ENCODE results near the gene NISCH.

NISCH gene

GRCh38 chr3:52441772-52442332, 13.6 kb upstream of the NISCH start:
- Histone ChIP-seq H3K36me3 (ENCODE audit: control insufficient read depth, insufficient read depth, low read length) (no peaks in the 10 kb centered on the region), H3K4me3 (ENCODE audit: low read length) (no peak overlapping the region), H3K4me1 (ENCODE audit: control insufficient read depth, insufficient read depth, low read length) (peaks cover 4% of the 10 kb centered on the region), H3K27me3 (ENCODE audit: control insufficient read depth, insufficient read depth, low read length) (no peaks in the 10 kb centered on the region), H3K27ac (ENCODE audit: low read length) (no peak overlapping the region), H3K9me3 (ENCODE audit: control insufficient read depth, insufficient read depth, low read length) (no peaks in the 10 kb centered on the region)
- no peak for DNase-seq (ENCODE audit: low read depth, low spot score)
- WGBS (ENCODE audit: insufficient coverage, insufficient read length) = no CpG with 5 or more reads among the region's 18 CpGs

GRCh38 chr3:52442409-52443267, 12.8 kb upstream of the NISCH start:
- no CpG with 5 or more reads among the region's 16 CpGs for WGBS (ENCODE audit: insufficient coverage, insufficient read length)
- H3K4me3 ChIP-seq (ENCODE audit: low read length) = no peak overlapping the region
- H3K27me3 ChIP-seq (ENCODE audit: control insufficient read depth, insufficient read depth, low read length) = no peaks in the 10 kb centered on the region
- H3K36me3 ChIP-seq (ENCODE audit: control insufficient read depth, insufficient read depth, low read length) = no peaks in the 10 kb centered on the region
- H3K4me1 ChIP-seq (ENCODE audit: control insufficient read depth, insufficient read depth, low read length) = peaks cover 4% of the 10 kb centered on the region
- no peaks in the 10 kb centered on the region for H3K9me3 ChIP-seq (ENCODE audit: control insufficient read depth, insufficient read depth, low read length)
- DNase-seq (ENCODE audit: low read depth, low spot score) = no peak
- H3K27ac ChIP-seq (ENCODE audit: low read length) = no peak overlapping the region

- peaks cover 4% of the 10 kb centered on the region for H3K4me1 ChIP-seq (ENCODE audit: control insufficient read depth, insufficient read depth, low read length)
- no peaks in the 10 kb centered on the region for H3K36me3 ChIP-seq (ENCODE audit: control insufficient read depth, insufficient read depth, low read length)
- H3K27ac ChIP-seq (ENCODE audit: low read length) = no peak overlapping the region
- no CpG with 5 or more reads among the region's 8 CpGs for WGBS (ENCODE audit: insufficient coverage, insufficient read length)
- DNase-seq (ENCODE audit: low read depth, low spot score) = no peak
- H3K4me3 ChIP-seq (ENCODE audit: low read length) = no peak overlapping the region
- no peaks in the 10 kb centered on the region for H3K9me3 ChIP-seq (ENCODE audit: control insufficient read depth, insufficient read depth, low read length)
- no peaks in the 10 kb centered on the region for H3K27me3 ChIP-seq (ENCODE audit: control insufficient read depth, insufficient read depth, low read length)
Observed at GRCh38 chr3:52443268-52443610, 12.2 kb upstream of the NISCH start.

GRCh38 chr3:52443791-52444687, 11.4 kb upstream of the NISCH start:
- Histone ChIP-seq H3K4me1 (ENCODE audit: control insufficient read depth, insufficient read depth, low read length) (peaks cover 4% of the 10 kb centered on the region), H3K36me3 (ENCODE audit: control insufficient read depth, insufficient read depth, low read length) (no peaks in the 10 kb centered on the region), H3K4me3 (ENCODE audit: low read length) (no peak overlapping the region), H3K9me3 (ENCODE audit: control insufficient read depth, insufficient read depth, low read length) (no peaks in the 10 kb centered on the region), H3K27me3 (ENCODE audit: control insufficient read depth, insufficient read depth, low read length) (no peaks in the 10 kb centered on the region), H3K27ac (ENCODE audit: low read length) (no peak overlapping the region)
- DNase-seq (ENCODE audit: low read depth, low spot score) = no peak
- WGBS (ENCODE audit: insufficient coverage, insufficient read length) = no CpG with 5 or more reads among the region's 25 CpGs

- Histone ChIP-seq H3K4me3 (ENCODE audit: low read length) (no peak within 1 kb of the TSS), H3K27ac (ENCODE audit: low read length) (no peak within 1 kb of the TSS), H3K36me3 (ENCODE audit: control insufficient read depth, insufficient read depth, low read length) (no peaks in the 10 kb centered on the region), H3K9me3 (ENCODE audit: control insufficient read depth, insufficient read depth, low read length) (no peaks in the 10 kb centered on the region), H3K27me3 (ENCODE audit: control insufficient read depth, insufficient read depth, low read length) (no peaks in the 10 kb centered on the region), H3K4me1 (ENCODE audit: control insufficient read depth, insufficient read depth, low read length) (peaks cover 6% of the 10 kb centered on the region)
- WGBS (ENCODE audit: insufficient coverage, insufficient read length) = no CpG with 5 or more reads among the region's 19 CpGs
- peak; percentile 57 for DNase-seq (ENCODE audit: low read depth, low spot score)
Observed at GRCh38 chr3:52444860-52445793, 10.3 kb upstream of the NISCH start, which contains the start of gene SEMA3G. SEMA3G (minus strand) TSS chr3:52445103; CDS start chr3:52445027, 76 bp downstream.

- H3K36me3 ChIP-seq (ENCODE audit: control insufficient read depth, insufficient read depth, low read length) = no peaks in the 10 kb centered on the region
- WGBS (ENCODE audit: insufficient coverage, insufficient read length) = no CpG with 5 or more reads among the region's 4 CpGs
- no peaks in the 10 kb centered on the region for H3K27me3 ChIP-seq (ENCODE audit: control insufficient read depth, insufficient read depth, low read length)
- H3K27ac ChIP-seq (ENCODE audit: low read length) = no peak overlapping the region
- H3K4me1 ChIP-seq (ENCODE audit: control insufficient read depth, insufficient read depth, low read length) = peaks cover 10% of the 10 kb centered on the region
- no peak for DNase-seq (ENCODE audit: low read depth, low spot score)
- no peaks in the 10 kb centered on the region for H3K9me3 ChIP-seq (ENCODE audit: control insufficient read depth, insufficient read depth, low read length)
- no peak overlapping the region for H3K4me3 ChIP-seq (ENCODE audit: low read length)
Observed at GRCh38 chr3:52446042-52446441, 9.4 kb upstream of the NISCH start.

GRCh38 chr3:52446631-52447511, 8.5 kb upstream of the NISCH start:
- Histone ChIP-seq H3K4me3 (ENCODE audit: low read length) (no peak overlapping the region), H3K27ac (ENCODE audit: low read length) (no peak overlapping the region), H3K36me3 (ENCODE audit: control insufficient read depth, insufficient read depth, low read length) (no peaks in the 10 kb centered on the region), H3K9me3 (ENCODE audit: control insufficient read depth, insufficient read depth, low read length) (no peaks in the 10 kb centered on the region), H3K4me1 (ENCODE audit: control insufficient read depth, insufficient read depth, low read length) (peaks cover 10% of the 10 kb centered on the region), H3K27me3 (ENCODE audit: control insufficient read depth, insufficient read depth, low read length) (no peaks in the 10 kb centered on the region)
- peak; percentile 82 for DNase-seq (ENCODE audit: low read depth, low spot score)
- no CpG with 5 or more reads among the region's 13 CpGs for WGBS (ENCODE audit: insufficient coverage, insufficient read length)

- no peaks in the 10 kb centered on the region for H3K36me3 ChIP-seq (ENCODE audit: control insufficient read depth, insufficient read depth, low read length)
- H3K27ac ChIP-seq (ENCODE audit: low read length) = no peak overlapping the region
- no peaks in the 10 kb centered on the region for H3K27me3 ChIP-seq (ENCODE audit: control insufficient read depth, insufficient read depth, low read length)
- DNase-seq (ENCODE audit: low read depth, low spot score) = no peak
- no peak overlapping the region for H3K4me3 ChIP-seq (ENCODE audit: low read length)
- H3K4me1 ChIP-seq (ENCODE audit: control insufficient read depth, insufficient read depth, low read length) = peaks cover 10% of the 10 kb centered on the region
- WGBS (ENCODE audit: insufficient coverage, insufficient read length) = no CpG with 5 or more reads among the region's 12 CpGs
- no peaks in the 10 kb centered on the region for H3K9me3 ChIP-seq (ENCODE audit: control insufficient read depth, insufficient read depth, low read length)
Observed at GRCh38 chr3:52447512-52448355, 7.7 kb upstream of the NISCH start.
